HepG2 (cell line): Measurements from ENCODE around the gene UPF3B. TPM values are rescaled to one million over a fixed set of nuclear protein-coding genes. Genes with fewer than 3 reads are reported as not detected.

Experiments
- ELF1 ChIP-seq: sonication (generic); formaldehyde crosslinking; IDR thresholded peaks from 2 replicates; pipeline ENCODE4 v1.4.0; 2020; ENCODE audit warnings: missing genetic modification reagents
- ELF3 ChIP-seq: IDR thresholded peaks from 2 replicates; pipeline ENCODE4 v1.6.1; 2016; ENCODE audit warnings: missing genetic modification reagents, missing compliant biosample characterization
- ERF ChIP-seq: IDR thresholded peaks from 2 replicates; pipeline ENCODE4 v1.6.1; 2018; ENCODE audit warnings: missing biosample characterization, missing genetic modification reagents
- FOXA1 ChIP-seq, 2 experiments: fragments of 450-650 bp in 1 of 2; sonication (generic) in 1 of 2; formaldehyde crosslinking in 1 of 2; IDR thresholded peaks; 2 replicates each; pipeline versions ENCODE4 v1.4.0 to v1.6.1; 2016 to 2020; ENCODE audit warnings: missing genetic modification reagents in 1 of 2
- HHEX ChIP-seq: IDR thresholded peaks from 2 replicates; pipeline ENCODE4 v1.6.1; 2016; ENCODE audit warnings: control low read depth
- HNF1A ChIP-seq, 2 experiments: sonication (generic) in 1 of 2; formaldehyde crosslinking in 1 of 2; IDR thresholded peaks; 2 replicates each; pipeline versions ENCODE4 v1.4.0 to v1.6.1; 2016 to 2020; ENCODE audit warnings: borderline replicate concordance in 1 of 2, low read depth in 1 of 2, mild to moderate bottlenecking in 1 of 2, missing genetic modification reagents in 1 of 2
- HNF4G ChIP-seq, 2 experiments: sonication (generic) in 1 of 2; formaldehyde crosslinking in 1 of 2; IDR thresholded peaks; 2 replicates each; pipeline versions ENCODE4 v1.4.0 to v1.6.1; 2011 to 2020; ENCODE audit warnings: borderline replicate concordance in 2 of 2, low read depth in 2 of 2, mild to moderate bottlenecking in 2 of 2, low read length in 1 of 2, missing genetic modification reagents in 1 of 2, moderate library complexity in 1 of 2
- KLF13 ChIP-seq: sonication (generic); formaldehyde crosslinking; IDR thresholded peaks from 2 replicates; pipeline ENCODE4 v1.4.0; 2020; ENCODE audit warnings: mild to moderate bottlenecking, missing genetic modification reagents
- MXD4 ChIP-seq: IDR thresholded peaks from 2 replicates; pipeline ENCODE4 v1.6.1; 2016; ENCODE audit warnings: mild to moderate bottlenecking, missing biosample characterization, missing genetic modification reagents
- NR2F6 ChIP-seq, 2 experiments: IDR thresholded peaks; 2 replicates each; pipeline ENCODE4 v1.6.1; 2016; ENCODE audit warnings: antibody characterized with exemption in 1 of 2, mild to moderate bottlenecking in 1 of 2
- SIN3B ChIP-seq: fragments of 150-350 bp; IDR thresholded peaks from 2 replicates; pipeline ENCODE4 v1.6.1; 2014; ENCODE audit warnings: low read length
- TGIF2 ChIP-seq: IDR thresholded peaks from 2 replicates; pipeline ENCODE4 v1.6.1; 2016; ENCODE audit warnings: control low read depth, missing compliant biosample characterization
- ZNF615 ChIP-seq: sonication (generic); formaldehyde crosslinking; IDR thresholded peaks from 2 replicates; pipeline ENCODE4 v1.5.0; 2020; ENCODE audit warnings: mild to moderate bottlenecking, missing genetic modification reagents, borderline replicate concordance
- ZNF629 ChIP-seq: sonication (generic); formaldehyde crosslinking; conservative IDR thresholded peaks from 2 replicates; pipeline ENCODE4 v1.5.0; 2020; ENCODE audit warnings: missing genetic modification reagents
- ZNF709 ChIP-seq: sonication (generic); formaldehyde crosslinking; IDR thresholded peaks from 2 replicates; pipeline ENCODE4 v1.5.0; 2020; ENCODE audit warnings: mild to moderate bottlenecking, missing genetic modification reagents
- polyA plus RNA-seq, 8 experiments: library from polyadenylated mRNA; depleted of rRNA in 3 of 8; stranded (reverse) in 7 of 8; unstranded in 1 of 8; fragments of >200 nt; fragmentation: Illumina TruSeq in 4 of 8; extraction: Trizol in 4 of 8; gene quantifications; 2 replicates each; pipeline versions ENCODE4 v1.2.1 to v1.2.3, GENCODE V29; 2011 to 2016; ENCODE audit warnings: low read depth in 4 of 8, missing spikeins in 1 of 8, mixed read lengths in 1 of 8; ENCODE audit not compliant: insufficient read depth in 1 of 8
- total RNA-seq, 5 experiments: library from RNA; depleted of rRNA; stranded (reverse); fragments of >200 nt; fragmentation: Illumina TruSeq; extraction: Trizol; gene quantifications; 2 replicates each; pipeline ENCODE4 v1.2.3, GENCODE V29; 2016; ENCODE audit warnings: low read depth in 1 of 5
- TF ChIP-seq, protein P1 (sequence below): sonication (generic); formaldehyde crosslinking; IDR thresholded peaks from one replicate; pipeline ENCODE4 v1.5.1; 2020; ENCODE audit warnings: mild to moderate bottlenecking, missing genetic modification reagents; ENCODE audit errors: not compliant biosample characterization

The UPF3B gene
- total and polyA plus RNA-seq, 2 of the 13 experiments (the other 11 are each of a cell fraction or from before 2014, with no cell fraction given): 5.2 to 7.2 TPM

- TF ChIP-seq NR2F6 (IDR thresholded peaks at IDR 0.05): peak; percentile 49
- peak; percentile 70; the same call in 1 of the 2 replicates for TF ChIP-seq NR2F6 (CRISPR knock-in tag; IDR thresholded peaks at IDR 0.05)
- TF ChIP-seq TGIF2: no peak
- TF ChIP-seq SIN3B: no peak
- TF ChIP-seq ZNF615 (CRISPR knock-in tag): no peak
- TF ChIP-seq, protein P1, sequence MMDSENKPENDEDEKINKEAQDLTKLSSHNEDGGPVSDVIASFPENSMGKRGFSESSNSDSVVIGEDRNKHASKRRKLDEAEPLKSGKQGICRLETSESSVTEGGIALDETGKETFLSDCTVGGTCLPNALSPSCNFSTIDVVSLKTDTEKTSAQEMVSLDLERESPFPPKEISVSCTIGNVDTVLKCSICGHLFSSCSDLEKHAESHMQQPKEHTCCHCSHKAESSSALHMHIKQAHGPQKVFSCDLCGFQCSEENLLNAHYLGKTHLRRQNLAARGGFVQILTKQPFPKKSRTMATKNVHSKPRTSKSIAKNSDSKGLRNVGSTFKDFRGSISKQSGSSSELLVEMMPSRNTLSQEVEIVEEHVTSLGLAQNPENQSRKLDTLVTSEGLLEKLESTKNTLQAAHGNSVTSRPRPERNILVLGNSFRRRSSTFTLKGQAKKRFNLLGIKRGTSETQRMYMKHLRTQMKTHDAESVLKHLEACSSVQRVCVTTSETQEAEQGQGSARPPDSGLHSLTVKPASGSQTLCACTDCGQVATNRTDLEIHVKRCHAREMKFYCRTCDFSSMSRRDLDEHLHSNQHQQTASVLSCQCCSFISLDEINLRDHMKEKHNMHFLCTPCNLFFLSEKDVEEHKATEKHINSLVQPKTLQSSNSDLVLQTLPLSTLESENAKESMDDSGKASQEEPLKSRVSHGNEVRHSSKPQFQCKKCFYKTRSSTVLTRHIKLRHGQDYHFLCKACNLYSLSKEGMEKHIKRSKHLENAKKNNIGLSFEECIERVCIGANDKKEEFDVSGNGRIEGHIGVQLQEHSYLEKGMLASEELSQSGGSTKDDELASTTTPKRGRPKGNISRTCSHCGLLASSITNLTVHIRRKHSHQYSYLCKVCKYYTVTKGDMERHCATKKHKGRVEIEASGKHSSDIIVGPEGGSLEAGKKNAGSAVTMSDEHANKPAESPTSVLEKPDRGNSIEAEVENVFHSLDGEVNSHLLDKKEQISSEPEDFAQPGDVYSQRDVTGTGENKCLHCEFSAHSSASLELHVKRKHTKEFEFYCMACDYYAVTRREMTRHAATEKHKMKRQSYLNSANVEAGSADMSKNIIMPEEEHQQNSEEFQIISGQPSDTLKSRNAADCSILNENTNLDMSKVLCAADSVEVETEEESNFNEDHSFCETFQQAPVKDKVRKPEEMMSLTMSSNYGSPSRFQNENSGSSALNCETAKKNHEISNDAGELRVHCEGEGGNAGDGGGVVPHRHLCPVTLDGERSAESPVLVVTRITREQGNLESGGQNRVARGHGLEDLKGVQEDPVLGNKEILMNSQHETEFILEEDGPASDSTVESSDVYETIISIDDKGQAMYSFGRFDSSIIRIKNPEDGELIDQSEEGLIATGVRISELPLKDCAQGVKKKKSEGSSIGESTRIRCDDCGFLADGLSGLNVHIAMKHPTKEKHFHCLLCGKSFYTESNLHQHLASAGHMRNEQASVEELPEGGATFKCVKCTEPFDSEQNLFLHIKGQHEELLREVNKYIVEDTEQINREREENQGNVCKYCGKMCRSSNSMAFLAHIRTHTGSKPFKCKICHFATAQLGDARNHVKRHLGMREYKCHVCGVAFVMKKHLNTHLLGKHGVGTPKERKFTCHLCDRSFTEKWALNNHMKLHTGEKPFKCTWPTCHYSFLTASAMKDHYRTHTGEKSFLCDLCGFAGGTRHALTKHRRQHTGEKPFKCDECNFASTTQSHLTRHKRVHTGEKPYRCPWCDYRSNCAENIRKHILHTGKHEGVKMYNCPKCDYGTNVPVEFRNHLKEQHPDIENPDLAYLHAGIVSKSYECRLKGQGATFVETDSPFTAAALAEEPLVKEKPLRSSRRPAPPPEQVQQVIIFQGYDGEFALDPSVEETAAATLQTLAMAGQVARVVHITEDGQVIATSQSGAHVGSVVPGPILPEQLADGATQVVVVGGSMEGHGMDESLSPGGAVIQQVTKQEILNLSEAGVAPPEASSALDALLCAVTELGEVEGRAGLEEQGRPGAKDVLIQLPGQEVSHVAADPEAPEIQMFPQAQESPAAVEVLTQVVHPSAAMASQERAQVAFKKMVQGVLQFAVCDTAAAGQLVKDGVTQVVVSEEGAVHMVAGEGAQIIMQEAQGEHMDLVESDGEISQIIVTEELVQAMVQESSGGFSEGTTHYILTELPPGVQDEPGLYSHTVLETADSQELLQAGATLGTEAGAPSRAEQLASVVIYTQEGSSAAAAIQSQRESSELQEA (CRISPR knock-in tag): no peak
- TF ChIP-seq FOXA1 (IDR thresholded peaks at IDR 0.05): no peak
- peak; percentile 6; the same call in 1 of the 2 replicates for TF ChIP-seq FOXA1 (CRISPR knock-in tag; IDR thresholded peaks at IDR 0.05)
- TF ChIP-seq ELF3 (CRISPR knock-in tag): no peak; the same call in 1 of the 2 replicates
- no peak for TF ChIP-seq ELF1
- no peak for TF ChIP-seq MXD4 (CRISPR knock-in tag)
- TF ChIP-seq KLF13 (CRISPR knock-in tag): no peak
- TF ChIP-seq HNF4G (IDR thresholded peaks at IDR 0.05; ENCODE audit: borderline replicate concordance, low read depth, low read length): 0 out of 2 replicates have a peak, but pooled peaks have one; percentile 37
- TF ChIP-seq HNF4G (CRISPR knock-in tag; IDR thresholded peaks at IDR 0.05; ENCODE audit: borderline replicate concordance, low read depth): no peak
- TF ChIP-seq ERF (CRISPR knock-in tag): 0 out of 2 replicates have a peak, but pooled peaks have one; percentile 23
- no peak for TF ChIP-seq ZNF629 (CRISPR knock-in tag)
- TF ChIP-seq ZNF709: no peak
- no peak for TF ChIP-seq HNF1A (IDR thresholded peaks at IDR 0.05; ENCODE audit: low read depth)
- no peak for TF ChIP-seq HNF1A (CRISPR knock-in tag; IDR thresholded peaks at IDR 0.05; ENCODE audit: borderline replicate concordance)
- no peak for TF ChIP-seq HHEX (CRISPR knock-in tag)
Measured at GRCh38 chrX:119826399-119826959, 26.3 kb downstream of the UPF3B start (continued).
